Activated CD4-positive, alpha-beta T cell treated with anti-CD3 and anti-CD28 coated beads, Interleukin-2, amount 50 U/mL, for 48 hours (primary cell): ENCODE measurements around the gene MAN1C1.
"Not testable (repeated sequence)": the region's sequence is repeated elsewhere in the genome, so short reads cannot be mapped to it uniquely, and the experiment has no call there.

Source experiments
- DNase-seq, 2 experiments: peaks; one replicate each; pipeline ENCODE4 v3.0.0-alpha.2; 2020

Gene MAN1C1

DNA sequence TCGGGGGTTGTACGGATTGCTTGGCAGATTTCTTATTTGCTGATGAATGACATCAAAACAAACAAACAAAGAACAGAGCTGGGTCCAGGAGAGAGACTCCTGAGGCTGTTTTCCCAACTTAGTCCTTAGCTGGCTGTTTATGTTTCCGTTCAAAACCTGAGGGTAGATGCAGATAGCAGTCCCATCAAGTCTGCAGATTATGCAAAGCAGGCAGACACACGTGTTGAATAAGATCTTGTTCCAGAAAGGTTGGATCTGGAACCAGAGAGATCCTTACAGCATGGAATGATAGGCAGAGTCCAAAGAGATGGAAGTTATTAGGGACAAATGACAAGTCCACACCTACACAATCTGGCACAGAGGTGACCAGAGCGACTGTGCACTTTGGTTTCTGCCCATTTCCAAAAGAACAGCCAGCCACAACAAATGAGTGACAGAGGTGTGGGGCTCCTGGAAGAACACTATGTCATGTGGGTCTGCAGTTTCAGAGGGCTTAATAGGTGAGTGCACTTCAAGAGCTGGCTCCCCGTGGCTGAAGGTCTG lies 65.5 kb downstream of the MAN1C1 start:
- no peak for DNase-seq

DNA sequence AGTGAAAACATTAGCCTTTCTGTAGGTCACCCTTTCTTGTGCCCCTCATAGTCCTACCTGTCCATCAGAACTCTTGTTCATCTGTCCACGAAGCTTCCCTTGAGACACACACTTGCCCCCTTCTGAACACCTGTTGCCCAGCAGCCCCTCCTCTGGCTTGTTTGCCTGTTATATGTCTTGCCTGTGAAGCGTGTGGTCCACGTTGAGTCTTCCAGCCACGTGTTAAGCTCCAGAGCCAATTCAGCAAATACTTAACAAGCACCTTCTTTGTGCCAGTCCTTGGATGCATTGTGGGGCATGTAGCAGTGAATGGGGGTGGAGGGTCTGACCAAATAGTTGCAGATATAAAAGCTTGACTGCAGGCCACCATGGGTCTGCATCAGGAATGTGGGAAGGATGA lies 66.6 kb downstream of the MAN1C1 start:
- no peak for DNase-seq

DNA sequence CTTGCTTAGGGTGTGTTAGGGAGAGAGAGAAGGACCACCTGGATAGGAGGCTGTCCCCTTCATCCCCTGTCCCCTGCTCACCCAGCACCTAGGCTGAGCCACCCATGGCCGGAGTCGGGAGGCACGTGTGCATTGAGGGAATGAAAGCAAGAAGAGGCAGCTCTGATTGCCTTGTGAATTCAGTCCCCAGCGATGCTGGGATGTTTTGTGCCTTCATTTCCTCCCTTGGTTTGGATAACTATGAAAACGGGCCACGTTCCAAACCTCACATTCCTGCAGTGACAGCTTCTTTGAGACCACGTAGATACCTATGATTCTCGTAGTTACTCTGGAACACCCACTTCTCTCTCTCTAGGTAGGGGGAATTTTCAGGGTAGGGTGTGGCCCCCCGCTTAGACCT lies 67.1 kb downstream of the MAN1C1 start:
- no peak for DNase-seq

DNA sequence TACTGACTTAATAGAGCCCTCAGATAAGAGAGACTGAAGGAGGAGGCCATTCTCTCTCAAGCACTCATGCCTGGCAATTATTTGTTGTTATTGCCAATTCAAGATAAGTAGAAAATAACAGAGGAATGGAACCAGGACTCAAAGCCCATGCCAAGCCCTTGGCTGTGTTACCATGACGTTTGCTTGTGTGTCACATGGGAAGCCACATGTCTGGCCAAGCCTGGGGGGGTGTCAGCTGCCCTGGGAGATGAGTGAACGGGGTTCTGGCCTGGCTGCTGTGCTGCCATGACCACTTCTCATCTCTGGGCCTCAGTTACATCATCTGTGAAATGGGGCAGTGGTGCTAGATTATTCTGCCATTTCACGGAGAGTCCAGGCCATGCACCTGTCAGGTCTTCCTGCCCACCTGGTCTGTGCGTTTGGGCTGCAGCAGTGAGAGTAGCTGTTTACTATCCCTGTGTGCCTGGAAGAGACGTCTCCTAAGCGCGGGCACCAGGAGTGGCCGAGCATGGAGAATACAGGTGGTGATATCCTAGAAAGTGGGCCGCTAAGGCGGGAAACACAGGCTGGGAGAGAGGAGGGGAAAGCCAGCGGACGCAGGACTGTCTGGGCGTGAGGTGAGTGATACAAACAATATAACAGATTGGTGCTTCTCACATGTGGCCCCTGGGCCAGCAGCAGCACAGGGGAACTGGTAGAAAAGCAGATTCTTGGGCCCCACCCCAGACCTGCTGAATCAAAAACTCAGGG lies 67.8 kb downstream of the MAN1C1 start:
- no peak for DNase-seq

DNA sequence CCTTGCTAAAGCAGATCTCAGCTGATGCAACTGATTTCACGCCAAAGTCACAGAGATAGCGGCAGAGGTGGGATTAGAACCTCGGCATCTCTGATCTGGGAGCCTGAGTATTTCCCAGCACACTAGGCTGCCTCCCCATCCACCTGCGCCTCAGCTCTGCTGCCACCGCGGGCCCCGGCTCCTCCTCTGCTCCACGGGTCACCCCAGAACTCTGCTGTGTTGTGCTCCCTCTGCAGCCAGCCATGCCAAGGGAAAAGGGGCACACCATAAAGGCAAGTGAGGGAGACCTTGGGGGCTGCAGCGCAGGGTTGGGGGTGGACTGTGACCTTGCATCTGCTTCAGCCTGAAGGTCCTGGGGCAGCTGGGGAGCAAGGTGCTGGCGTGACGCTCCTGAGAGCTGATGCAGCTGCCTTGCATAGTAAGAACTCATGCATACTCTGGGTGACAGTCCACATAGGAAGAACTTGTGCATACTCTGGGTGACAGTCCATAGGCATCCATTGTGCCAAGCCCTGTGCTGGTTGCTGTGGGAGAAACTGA lies 68.7 kb downstream of the MAN1C1 start:
- DNase-seq = no peak

DNA sequence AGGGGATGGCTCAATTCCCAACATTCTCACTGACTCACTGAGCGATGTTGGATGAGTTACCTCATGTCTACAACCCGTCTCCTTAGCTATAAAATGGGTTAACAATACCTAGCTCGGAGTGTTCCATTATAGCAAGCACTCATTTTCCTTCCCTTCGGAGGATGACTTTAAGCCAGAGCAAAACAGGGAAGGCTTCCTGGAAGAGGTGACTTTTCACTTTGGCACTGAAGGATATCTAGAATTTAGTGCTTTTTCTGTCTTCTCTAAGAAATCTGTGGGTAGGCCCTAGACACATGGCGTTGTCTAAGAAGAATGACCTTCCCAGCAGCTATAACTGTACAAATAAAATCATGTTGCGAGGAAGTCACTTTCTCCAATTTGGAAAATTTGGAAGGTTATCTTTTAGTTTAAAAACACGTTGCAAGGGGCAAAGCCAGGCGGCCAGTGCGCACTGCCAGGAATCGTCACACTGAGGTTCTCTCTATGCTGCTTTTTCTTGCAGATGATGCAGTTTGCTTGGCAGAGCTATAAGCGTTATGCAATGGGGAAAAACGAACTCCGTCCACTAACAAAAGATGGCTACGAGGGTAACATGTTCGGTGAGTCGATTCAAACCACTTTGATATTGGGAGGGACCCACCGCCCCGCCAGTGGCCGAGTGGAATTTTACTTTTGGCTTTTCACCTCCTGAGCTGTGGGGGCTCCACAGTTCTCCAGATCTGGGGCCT lies 69.5 kb downstream of the MAN1C1 start:
- DNase-seq = no peak

DNA sequence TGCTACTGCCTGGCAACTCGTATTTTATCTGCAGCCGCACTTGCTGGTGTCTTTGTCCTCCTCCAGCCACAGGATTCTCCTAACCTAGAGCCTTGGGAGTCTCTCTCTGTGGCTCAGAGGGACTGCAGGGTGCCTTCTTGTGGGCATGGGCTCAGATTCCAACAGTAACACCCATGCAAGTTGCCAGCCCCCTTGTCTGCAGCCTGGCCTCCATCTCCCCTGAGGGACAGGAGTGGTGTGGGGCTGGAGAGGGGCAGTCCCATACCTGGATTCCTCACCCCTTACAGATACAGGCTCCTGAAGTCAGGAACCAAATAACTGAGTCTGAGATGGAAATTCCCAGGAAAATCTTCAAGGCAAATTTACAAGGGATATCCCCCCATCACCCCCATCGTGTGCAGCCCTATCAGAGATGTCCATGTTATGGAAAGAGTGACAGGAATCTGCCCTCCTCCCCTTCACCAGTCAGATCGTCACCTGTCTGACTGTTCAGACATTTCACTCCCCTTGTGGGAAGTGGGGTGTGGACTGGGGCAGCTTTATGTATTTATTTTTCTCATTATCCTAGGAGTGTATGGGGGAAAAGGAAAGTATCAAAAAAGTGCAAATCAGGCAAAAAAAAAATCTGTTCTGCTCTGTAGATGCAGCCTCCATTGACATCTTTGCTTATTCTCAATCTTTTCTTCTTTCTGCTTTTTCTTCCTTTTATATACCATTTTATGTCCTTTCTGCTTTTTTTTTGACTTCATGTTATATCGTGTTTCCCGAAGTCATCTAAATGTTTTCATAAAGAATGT lies 70.8 kb downstream of the MAN1C1 start:
- DNase-seq = no peak

DNA sequence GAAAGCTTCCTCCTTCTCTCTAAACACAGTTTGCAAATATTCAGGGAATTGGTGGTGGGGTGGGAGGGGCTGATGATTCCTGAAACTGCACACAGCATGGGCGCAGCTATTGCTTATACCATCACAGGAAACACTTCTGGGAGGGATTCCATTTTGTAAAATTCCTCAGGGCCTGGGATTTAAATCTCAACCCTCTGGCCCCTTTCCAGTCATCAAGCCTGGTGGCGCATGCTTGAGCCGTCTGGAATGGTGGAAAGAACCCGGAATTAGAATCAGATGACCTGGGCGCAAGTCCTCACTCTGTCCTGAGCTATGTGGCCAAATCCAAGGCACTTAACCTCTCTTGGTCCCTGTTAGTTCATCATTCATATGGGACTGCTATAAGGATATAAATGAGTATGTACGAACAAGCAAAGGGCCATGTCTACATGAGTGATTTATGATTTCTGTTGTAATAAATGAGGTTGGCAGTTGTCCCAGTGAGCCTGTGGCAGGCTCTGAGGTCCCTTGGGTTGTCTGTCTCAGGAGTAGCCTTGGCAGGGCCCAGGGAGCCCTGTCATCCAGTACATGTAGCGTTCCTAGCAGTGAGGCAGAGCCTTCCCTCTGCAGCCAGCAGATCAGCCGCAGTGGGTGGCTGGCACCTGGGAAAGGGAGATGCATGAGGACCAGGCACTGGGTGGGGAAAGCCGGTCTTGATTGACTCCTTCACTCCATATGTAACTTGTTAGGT lies 72.0 kb downstream of the MAN1C1 start:
- DNase-seq = no peak

DNA sequence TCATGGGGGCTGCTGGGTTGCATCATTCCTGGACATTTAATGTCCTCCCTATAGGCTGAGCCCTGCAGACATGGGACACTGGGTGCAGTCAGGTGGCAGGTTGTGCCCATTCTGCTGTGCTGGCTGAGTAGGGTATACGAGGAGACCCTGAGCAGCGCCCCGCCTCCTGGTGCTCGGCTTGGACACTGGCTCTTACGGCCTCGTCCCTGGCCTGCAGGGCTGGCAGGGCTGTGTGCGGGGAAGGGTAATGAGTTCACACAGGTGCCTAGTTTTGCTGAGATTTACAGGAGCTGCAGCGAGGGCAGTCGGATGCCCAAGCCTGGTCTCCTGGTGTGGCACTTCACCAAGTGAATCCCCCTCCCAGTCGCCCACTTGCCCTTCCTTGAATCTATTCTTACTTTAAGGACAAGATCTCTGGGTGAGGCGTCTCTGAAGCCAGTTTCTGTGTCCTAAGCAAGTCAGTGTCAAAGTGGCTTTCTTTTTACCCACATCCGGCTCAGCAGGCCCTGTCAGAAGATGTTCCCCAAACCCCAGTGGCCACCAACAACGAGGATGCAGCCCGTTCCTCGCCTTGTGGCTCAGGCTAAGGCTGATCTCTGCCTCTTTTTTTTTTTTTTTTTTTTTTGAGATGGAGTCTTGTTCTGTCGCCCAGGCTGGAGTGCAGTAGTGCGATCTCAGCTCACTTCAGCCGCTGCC lies 73.2 kb downstream of the MAN1C1 start:
- DNase-seq = no peak

DNA sequence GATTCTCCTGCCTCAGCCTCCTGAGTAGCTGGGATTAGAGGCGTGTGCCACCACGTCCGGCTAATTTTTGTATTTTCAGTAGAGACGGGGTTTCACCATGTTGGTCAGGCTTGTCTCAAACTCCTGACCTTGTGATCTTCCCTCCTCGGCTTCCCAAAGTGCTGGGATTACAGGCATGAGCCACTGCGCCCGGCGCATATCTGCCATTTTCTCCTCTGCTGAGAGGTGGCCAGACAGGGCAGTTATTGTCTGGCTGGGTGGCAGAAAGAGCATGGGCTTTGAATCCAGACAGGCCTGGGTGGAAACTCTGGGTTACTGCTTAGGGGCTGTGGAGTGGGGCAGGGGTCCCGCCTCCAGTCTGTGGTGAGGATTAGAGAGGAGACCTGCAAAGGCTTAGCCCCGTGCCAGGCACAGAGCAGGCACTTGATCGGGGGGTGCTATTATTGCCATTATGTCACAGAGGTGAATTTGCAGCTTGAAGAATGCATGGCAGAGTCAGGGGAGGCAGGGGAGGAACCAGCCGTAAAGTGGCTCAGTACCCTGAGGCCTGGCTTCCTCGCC lies 73.9 kb downstream of the MAN1C1 start:
- no peak for DNase-seq

DNA sequence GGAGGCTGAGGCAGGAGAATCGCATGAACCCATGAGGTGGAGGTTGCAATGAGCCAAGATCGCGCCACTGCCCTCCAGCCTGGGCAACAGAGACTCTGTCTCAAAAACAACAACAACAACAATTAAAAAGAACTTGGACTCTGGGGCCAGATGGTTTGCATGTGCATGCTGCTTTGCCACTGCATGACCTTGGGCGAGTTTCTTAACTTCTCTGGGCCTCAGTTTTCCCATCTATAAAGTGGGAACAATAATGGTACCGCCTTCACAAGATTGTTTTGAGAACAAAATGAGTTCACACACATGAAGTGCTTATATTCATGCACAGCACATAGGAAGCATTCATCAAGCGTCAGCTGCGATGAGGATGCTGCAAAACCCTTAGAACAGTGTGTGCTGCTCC lies 74.6 kb downstream of the MAN1C1 start:
- DNase-seq = no peak

DNA sequence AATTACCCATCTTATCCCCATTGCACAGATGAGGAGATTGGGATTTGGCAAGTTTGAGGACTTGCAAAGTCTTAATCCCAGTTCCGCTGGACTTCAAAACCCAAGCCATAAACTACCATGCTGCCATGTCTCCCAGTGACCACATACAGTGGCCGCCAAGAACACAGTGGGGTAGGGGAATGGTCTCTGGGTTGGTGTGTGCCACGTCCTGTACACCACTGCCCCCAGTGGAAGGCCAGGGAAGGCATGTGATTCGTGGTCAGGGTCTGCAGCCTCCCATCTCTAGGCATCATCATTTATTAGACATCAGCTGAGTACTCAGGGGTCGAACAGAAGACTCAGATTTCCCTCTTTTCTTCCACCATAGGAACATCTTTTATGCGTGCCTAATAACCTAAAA lies 76.0 kb downstream of the MAN1C1 start:
- peak; percentile 34 to 39 for DNase-seq

DNA sequence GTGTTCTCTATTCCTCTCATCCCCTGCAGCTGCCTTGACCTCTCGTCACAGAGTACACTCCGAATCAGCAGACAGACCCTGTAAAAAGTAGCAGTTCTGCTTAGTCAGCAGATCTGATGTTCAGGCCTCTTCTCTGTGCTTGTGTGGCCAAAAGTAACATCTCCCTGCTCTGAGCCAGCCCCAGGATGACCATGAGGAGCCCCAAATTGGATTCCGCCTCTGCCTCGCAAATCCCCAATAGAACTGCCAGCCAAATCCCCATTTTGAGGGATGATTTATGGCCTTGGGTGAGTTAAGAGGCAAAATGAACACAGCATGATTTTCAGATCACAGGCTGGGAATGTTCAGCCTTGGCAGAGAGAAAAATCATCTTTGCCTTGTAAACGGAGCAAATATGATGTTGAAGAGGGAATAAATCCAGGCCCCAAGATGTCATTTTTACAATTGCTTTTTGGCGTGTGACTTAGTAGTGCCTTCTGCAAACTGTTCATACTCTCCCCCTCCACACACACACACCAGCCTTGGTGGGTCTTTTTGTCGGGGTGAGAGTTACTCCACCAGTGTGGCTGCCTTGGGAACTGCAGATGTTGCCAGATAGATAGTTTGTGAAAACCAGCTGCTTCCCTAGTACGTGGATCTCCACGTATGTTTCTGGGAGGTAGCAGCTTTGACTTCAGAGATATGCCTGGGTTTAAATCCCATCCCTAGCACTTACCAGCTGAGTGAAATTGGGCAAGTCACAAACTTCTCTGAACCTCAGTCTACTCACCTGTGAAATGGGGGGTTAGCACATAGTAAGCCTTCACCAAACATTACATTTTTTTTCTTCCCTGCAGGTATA lies 77.8 kb downstream of the MAN1C1 start:
- DNase-seq = no peak

DNA sequence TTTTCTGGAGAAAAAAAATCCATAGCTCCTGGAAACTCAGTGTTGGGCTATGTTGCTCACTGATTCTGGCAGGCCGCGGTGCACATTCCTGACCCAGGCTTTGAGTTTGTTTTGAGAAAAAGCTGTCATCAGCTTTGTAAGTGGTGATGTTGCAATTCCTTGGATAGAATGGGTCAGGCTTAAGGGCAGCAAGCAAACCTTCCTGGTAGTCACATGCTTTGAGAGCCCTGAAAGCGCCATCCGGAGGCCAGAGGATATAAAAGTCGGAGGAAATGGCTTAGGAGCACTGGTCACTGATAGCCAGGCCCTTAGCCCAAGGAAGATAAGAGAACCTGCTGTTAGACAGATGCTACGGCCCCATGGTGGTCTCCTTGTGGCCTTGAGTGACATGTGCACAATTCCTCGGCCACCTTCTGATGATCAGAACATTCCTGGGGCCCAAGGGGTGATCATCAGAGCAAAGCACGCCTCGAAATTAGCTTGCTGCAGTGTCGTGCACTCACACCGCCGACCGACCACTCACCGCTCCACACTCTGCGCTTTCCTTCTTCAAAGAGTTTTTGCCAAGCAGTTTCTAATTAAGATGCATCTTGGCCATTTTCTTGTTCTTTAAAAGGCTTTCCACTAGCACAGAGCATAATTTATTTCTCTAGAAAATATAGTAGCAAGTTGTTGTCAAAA lies 78.6 kb downstream of the MAN1C1 start:
- no peak for DNase-seq

DNA sequence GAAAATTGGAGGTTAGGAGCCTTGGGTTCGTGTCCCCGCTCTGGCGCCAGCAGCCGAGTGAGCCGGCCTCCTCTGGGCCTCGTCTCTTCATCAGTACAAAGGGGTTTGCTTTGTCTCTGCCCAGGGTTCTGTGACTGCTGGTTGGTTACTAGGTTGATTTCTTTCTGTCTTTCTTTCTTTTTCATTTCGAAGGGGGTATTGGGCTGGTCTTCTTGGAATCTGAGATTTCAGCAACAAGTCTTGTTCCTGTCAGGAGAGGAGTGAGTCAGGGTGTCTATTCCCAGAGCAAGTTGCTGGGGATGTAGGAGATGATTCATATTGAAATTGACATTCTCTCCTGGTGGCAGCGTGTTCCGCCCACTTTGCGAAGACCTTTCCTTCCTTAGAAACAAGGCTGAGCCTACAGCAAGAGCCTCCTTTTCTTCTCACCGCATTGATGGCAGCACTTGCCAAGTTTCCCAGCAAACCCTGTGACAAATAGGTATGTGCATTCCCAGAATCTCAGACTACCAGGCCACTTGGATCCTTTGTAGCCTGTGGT lies 79.2 kb downstream of the MAN1C1 start:
- DNase-seq = peak; percentile 32 to 37

DNA sequence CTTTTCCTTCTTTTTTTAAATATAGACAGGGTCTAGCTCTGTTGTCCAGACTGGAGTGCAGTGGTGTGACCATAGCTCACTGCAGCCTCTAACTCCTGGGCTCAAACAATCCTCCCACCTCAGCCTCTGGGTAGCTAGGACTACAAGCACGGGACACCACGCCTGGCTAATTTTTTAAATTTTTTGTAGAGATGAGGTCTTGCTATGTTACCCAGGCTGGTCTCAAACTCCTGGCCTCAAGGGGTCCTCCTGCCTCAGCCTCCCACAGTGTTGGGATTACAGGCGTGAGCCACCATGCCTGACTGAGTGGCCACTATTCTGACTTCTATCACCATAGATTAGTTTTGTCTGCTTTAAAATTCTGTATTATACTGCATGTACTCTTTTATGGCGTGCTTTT lies 80.1 kb downstream of the MAN1C1 start:
- DNase-seq = not testable (repeated sequence)

DNA sequence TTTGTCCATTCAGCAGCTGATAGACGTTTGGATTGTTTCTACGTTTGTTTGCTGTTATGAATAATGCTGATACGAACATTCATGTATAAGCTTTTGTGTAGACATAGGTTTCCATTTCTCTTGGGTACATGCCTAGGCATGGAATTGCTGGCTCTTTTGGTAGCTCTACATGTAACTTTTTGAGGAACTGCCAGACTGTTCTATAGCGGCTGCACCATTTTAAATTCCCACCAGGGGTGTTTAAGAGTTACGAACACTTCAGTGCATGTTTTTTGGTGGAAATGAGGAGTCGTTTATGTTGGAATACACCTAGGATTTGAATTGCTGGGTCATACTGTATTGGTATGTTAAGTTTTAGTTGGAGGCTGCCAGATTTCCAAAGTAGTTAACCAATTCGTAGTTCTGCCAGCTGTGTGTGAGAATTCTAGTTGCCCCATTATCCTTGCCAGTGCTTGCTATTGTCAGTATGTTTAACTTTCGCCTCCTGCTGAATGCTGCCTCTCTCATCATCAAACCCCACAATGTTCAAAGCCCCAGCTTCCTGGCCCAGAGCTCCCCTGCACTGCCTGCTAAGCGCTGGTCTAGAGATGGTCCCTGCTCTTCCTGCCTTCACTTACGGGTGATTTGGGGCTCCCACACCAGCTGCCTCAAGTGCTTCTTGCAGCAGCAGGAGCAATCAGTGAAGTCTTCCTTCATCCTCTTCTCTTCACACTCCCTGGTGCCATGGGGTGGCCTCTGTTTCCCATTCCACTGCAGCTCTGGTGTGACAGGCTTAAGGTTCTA lies 81.0 kb downstream of the MAN1C1 start:
- DNase-seq = no peak

DNA sequence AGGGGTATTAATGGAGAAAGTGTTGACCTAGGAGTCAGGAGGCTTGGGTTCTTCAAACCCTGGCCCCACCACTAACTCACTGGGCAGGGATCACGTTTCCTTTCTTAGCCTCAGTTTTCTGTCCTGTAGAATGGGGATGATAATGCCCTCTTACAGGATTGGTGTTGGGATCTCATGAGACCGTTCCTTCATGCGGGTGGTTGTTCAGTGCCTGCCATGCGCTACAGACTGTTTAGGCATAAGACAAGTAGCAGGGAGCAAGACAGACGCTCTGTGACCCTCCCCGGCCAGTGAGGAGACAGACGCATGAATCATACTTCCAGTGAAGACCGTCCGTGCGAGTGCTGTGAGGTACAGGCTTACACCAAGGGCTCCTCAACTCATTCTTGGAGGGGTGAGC lies 81.7 kb downstream of the MAN1C1 start:
- DNase-seq = peak; percentile 42 to 56

DNA sequence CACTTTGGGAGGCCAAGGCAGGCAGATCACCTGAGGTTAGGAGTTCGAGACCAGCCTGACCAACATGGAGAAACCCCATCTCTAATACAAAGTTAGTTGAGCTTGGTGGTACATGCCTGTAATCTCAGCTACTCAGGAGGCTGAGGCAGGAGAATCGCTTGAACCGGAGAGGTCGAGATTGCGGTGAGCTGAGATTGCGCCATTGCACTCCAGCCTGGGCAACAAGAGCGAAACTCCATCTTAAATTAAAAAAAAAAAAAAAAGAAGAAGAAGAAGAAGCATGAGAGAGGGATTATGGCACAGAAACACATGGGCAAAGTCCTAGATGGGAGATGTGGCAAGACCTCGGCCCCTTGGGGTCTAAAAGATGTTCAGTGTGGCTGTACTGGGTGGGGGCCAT lies 82.5 kb downstream of the MAN1C1 start:
- DNase-seq = not testable (repeated sequence)
